Dermis microvascular lymphatic vessel endothelial cell (primary cell): ENCODE measurements around the gene CCDC86. TPM values are rescaled to one million over a fixed set of nuclear protein-coding genes. Genes with fewer than 3 reads are reported as not detected.
A peak's percentile ranks its signal among the peaks of the same experiment; 100 is the strongest.

Experiments
- DNase-seq, 2 donors: peaks; one replicate each; pipeline versions ENCODE4 v3.0.0 to v3.0.0-alpha.2; 2010; ENCODE audit warnings: low read depth in 2 of 2
- total RNA-seq: library from RNA; depleted of rRNA; stranded (reverse); fragments of >200 nt; gene quantifications from 2 replicates; pipeline ENCODE4 v1.2.1, GENCODE V29; 2014

CCDC86 gene
- total RNA-seq, 1 donor from 2014 or later, result 11.2 TPM

- DNase-seq, result peak; percentile 68 to 83
These were observed 10.8 kb upstream of the CCDC86 start for GRCh38 chr11:60831143-60831500.

- peak in 1 of 2 donors; percentile 43 for DNase-seq
These were observed 10.3 kb upstream of the CCDC86 start for GRCh38 chr11:60831501-60832079.

DNA sequence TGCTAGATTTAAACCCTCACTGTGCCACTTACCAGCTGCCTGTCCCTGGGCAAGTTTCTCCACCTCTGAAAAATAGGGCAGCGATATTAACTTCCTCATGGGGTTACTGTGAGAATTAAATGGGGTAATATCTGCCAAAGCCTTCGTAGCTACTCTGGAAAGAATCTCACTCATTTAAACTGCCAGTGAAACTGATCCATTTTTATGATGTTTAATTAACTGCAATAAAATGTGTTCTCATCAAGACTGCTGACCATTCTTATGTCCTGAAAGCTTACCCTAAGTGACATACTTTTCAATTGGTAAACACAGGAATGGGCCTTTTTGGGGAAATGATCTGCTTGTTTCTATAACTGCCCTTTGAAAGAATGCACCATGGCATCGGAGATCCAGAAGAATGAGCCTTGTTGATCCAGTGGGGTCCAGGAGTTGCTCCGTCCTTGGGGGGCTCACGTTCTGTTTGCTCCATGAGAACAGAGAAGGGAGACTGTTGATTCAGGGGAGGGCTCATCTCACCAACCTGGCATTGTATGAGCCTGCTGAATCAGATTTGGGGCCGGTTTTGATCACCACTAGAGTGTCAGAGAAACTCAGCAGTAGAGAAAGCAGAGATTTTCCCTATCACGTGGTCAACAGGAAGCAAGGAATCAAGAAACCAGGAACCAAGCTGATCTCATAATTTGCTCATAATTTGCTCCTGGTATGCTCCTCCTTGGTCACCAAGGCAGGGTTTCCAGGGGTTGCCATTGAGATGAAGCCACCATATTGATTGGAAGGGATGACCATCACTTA, 7.0 kb upstream of the CCDC86 start:
- DNase-seq, result no peak

- peak; percentile 30 to 86 for DNase-seq
These were observed 6.4 kb upstream of the CCDC86 start for GRCh38 chr11:60835534-60835846.

GRCh38 chr11:60836866-60837515, 4.9 kb upstream of the CCDC86 start:
- DNase-seq, result no peak

- DNase-seq, result no peak
These were observed 3.8 kb upstream of the CCDC86 start for GRCh38 chr11:60838132-60838531.

- DNase-seq, result peak in 1 of 2 donors; percentile 65
These were observed 1.2 kb upstream of the CCDC86 start for GRCh38 chr11:60840470-60841430.

DNA sequence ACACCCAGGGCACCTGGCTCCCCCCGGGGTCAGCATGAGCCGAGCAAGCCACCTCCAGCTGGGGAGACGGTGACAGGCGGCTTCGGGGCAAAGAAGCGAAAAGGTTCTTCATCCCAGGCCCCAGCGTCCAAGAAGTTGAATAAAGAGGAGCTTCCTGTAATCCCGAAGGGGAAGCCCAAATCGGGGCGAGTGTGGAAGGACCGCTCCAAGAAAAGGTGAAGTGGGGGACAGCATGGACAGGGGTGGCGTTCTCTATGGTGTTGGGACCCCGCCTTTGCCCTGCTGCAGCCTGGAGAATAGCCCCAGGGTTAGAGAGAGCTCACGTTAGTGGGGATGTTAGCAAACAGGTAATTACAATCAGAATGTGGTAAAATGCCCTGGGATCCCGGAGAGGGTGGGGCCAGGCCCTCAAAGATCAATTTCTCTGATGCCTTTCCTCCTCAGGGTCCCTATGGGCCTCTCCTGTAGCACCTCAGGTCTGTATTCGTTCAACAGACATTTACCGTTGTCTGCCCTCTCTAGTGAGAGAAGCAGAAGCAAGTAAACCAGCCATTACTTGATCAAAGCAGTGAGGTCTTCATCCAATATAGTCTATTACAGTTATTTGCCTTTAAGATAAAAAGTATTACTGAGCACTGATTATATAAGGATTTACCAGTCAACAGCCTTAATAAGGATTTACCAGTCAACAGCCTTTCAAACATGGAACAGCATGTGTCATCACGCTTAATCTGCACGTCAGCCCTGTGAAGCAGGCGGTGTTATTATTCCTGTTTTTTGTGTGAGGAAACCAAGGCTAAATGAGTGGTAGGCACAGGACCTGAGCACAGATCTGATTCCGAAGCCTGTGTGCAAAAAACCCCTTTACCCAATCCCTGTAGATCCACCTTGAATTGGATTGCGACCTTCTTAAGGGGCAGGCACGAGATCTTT, 1.0 kb downstream of the CCDC86 start:
- peak in 1 of 2 donors; percentile 61 for DNase-seq

GRCh38 chr11:60844045-60844869, 2.3 kb downstream of the CCDC86 start:
- DNase-seq, result peak in 1 of 2 donors; percentile 26

DNA sequence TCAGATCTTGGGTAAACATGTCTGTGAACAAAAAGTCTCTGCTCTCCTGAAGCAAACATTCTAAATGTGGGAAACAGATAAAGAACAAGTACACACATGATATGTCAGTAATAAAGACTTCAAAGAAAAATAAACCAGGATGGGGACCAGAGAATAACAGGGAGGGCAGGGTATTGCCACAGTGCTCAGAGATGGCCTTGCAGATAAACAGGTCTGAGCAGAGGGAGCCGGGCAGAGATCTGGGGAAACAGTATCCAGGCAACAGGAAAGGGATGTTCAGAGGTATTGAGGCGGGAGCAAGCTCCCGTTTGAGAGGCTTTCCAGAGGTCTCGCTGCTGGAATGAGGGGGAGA, 2.9 kb downstream of the CCDC86 start:
- peak in 1 of 2 donors; percentile 12 for DNase-seq

DNA sequence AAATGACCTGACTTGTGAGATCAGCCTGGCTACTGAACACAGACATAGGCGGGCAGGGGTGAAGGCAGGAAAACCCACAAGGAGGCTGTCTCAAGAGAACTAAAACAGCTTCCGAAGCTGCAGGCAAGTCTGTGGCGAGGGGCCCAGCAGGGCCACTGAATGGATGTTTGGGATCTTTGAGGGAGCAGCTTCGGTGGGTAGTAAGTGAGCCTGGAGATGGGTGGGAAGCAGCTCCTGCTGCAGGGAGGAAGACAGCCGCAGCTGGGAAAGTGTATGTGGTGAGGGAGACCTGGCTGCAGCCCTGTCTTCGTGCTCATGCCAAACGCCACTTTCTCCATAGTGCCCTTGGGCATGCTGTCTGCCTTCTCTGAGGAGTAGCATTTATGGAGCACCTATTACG, 3.4 kb downstream of the CCDC86 start:
- DNase-seq, result no peak

GRCh38 chr11:60847281-60847680, 5.4 kb downstream of the CCDC86 start:
- no peak for DNase-seq

DNA sequence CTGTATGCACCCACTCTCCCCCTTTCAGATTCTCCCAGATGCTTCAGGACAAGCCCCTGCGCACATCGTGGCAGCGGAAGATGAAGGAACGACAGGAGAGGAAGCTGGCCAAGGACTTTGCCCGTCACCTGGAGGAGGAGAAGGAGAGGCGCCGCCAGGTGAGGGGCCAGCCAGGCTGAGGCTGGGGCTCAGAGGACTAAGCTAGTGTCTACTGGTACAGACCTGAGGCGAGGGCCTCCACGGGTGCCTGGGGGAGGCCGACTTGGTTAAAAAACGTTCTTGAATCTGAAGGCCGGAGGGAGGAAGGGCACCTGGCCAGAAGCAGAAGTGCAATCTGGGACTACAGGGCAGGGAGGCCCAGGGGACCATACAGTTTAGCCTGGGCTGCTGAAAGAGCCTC, 6.0 kb downstream of the CCDC86 start:
- no peak for DNase-seq

GRCh38 chr11:60848714-60849151, 6.8 kb downstream of the CCDC86 start:
- no peak for DNase-seq

GRCh38 chr11:60849641-60850520, 8.0 kb downstream of the CCDC86 start:
- DNase-seq, result no peak

- no peak for DNase-seq
These were observed 9.6 kb downstream of the CCDC86 start for GRCh38 chr11:60851327-60852104.

DNA sequence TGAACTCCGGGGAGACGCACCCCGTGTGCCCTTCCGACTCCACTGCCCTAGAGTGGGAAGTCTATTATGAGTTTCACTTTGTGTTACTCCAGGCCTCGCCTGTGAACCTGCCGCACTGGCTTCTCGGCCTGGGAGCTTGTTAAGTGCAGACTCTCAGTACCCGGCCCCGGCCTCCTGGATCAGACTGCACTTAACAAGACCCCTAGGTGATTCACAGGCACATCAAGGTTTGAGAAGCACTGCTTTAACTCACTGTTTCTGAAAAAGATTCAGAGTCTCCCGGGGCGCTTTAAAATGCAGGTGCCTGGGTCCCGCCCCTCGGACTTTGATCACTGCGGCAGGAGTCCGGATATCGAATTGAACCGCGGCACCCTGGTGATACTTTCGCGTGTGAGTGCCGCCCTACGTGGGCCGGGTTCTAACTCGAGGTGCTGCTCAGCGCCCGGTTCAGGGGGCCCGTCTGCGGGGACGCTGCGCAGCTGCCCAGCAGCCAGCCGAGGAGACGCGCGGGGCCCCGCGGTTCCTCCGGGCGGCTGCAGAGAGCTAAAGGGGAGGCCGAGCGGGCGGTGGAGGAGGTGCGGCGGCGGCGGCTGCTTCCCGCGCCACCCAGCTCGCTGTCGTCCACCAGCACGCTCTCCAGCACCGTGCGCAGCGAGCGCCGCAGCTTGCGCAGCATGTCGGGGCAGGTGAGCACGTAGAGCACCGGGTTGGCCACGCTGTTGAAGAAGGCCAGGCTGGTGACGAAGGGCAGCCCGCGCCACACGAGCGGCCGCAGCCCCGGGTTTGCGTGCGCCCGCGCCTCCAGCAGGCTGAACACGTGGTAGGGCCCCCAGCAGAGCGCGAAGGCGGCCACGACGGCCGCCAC, 10.4 kb downstream of the CCDC86 start:
- DNase-seq, result no peak
